HEK293 (cell line): Measurements from ENCODE around the gene APOH.

Experiments
- EGR2 ChIP-seq: fragments of 450-650 bp; formaldehyde crosslinking; IDR thresholded peaks from 2 replicates; pipeline ENCODE4 v1.5.1; 2016; ENCODE audit warnings: low read depth, missing biosample characterization, missing genetic modification characterization
- HOXA7 ChIP-seq: sonication (generic); formaldehyde crosslinking; IDR thresholded peaks from 2 replicates; pipeline ENCODE4 v1.8.1; 2022; ENCODE audit warnings: missing genetic modification reagents, borderline replicate concordance
- PATZ1 ChIP-seq: fragments of 450-650 bp; formaldehyde crosslinking; IDR thresholded peaks from 2 replicates; pipeline ENCODE4 v1.5.1; 2016; ENCODE audit warnings: missing biosample characterization, missing genetic modification characterization
- RBAK ChIP-seq: fragments of 450-650 bp; formaldehyde crosslinking; IDR thresholded peaks from 2 replicates; pipeline ENCODE4 v1.5.1; 2016; ENCODE audit warnings: missing biosample characterization, missing genetic modification characterization
- YY2 ChIP-seq: fragments of 450-650 bp; formaldehyde crosslinking; IDR thresholded peaks from 2 replicates; pipeline ENCODE4 v1.5.1; 2016; ENCODE audit warnings: missing biosample characterization, missing genetic modification characterization
- ZNF133 ChIP-seq: fragments of 450-650 bp; formaldehyde crosslinking; IDR thresholded peaks from 2 replicates; pipeline ENCODE4 v1.5.1; 2016; ENCODE audit warnings: missing biosample characterization, missing genetic modification characterization
- ZNF138 ChIP-seq: fragments of 450-650 bp; formaldehyde crosslinking; IDR thresholded peaks from 2 replicates; pipeline ENCODE4 v1.5.1; 2016; ENCODE audit warnings: missing biosample characterization, missing genetic modification characterization, borderline replicate concordance
- ZNF274 ChIP-seq, 2 experiments: fragments of 200-500 bp in 1 of 2; fragments of 450-650 bp in 1 of 2; sonication (Bioruptor generic) in 1 of 2; formaldehyde crosslinking in 1 of 2; IDR thresholded peaks; 2 replicates each; pipeline versions ENCODE4 v1.5.1 to v1.6.1; 2014 to 2016; ENCODE audit warnings: borderline replicate concordance in 1 of 2, inconsistent platforms in 1 of 2, low read length in 1 of 2, missing biosample characterization in 1 of 2, missing genetic modification characterization in 1 of 2
- ZNF280D ChIP-seq: fragments of 450-650 bp; formaldehyde crosslinking; IDR thresholded peaks from 2 replicates; pipeline ENCODE4 v1.5.1; 2016; ENCODE audit warnings: missing biosample characterization, missing genetic modification characterization
- ZNF350 ChIP-seq: fragments of 450-650 bp; formaldehyde crosslinking; IDR thresholded peaks from 2 replicates; pipeline ENCODE4 v1.5.0; 2017; ENCODE audit warnings: missing biosample characterization, mild to moderate bottlenecking, missing genetic modification characterization
- ZNF514 ChIP-seq: fragments of 450-650 bp; formaldehyde crosslinking; IDR thresholded peaks from 2 replicates; pipeline ENCODE4 v1.5.1; 2016; ENCODE audit warnings: missing biosample characterization, missing genetic modification characterization
- TF ChIP-seq, protein P1 (sequence below): fragments of 450-650 bp; formaldehyde crosslinking; IDR thresholded peaks from 2 replicates; pipeline ENCODE4 v1.5.1; 2016; ENCODE audit warnings: missing biosample characterization, missing genetic modification characterization
- TF ChIP-seq, protein P2 (sequence below): fragments of 450-650 bp; formaldehyde crosslinking; IDR thresholded peaks from 2 replicates; pipeline ENCODE4 v1.5.0; 2017; ENCODE audit warnings: missing biosample characterization, missing genetic modification characterization, borderline replicate concordance
- TF ChIP-seq, protein P3 (sequence below): fragments of 450-650 bp; formaldehyde crosslinking; IDR thresholded peaks from 2 replicates; pipeline ENCODE4 v1.5.1; 2016; ENCODE audit warnings: missing biosample characterization, missing genetic modification characterization

- TF ChIP-seq, protein P1, sequence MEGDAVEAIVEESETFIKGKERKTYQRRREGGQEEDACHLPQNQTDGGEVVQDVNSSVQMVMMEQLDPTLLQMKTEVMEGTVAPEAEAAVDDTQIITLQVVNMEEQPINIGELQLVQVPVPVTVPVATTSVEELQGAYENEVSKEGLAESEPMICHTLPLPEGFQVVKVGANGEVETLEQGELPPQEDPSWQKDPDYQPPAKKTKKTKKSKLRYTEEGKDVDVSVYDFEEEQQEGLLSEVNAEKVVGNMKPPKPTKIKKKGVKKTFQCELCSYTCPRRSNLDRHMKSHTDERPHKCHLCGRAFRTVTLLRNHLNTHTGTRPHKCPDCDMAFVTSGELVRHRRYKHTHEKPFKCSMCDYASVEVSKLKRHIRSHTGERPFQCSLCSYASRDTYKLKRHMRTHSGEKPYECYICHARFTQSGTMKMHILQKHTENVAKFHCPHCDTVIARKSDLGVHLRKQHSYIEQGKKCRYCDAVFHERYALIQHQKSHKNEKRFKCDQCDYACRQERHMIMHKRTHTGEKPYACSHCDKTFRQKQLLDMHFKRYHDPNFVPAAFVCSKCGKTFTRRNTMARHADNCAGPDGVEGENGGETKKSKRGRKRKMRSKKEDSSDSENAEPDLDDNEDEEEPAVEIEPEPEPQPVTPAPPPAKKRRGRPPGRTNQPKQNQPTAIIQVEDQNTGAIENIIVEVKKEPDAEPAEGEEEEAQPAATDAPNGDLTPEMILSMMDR: no peak
- TF ChIP-seq, protein P2, sequence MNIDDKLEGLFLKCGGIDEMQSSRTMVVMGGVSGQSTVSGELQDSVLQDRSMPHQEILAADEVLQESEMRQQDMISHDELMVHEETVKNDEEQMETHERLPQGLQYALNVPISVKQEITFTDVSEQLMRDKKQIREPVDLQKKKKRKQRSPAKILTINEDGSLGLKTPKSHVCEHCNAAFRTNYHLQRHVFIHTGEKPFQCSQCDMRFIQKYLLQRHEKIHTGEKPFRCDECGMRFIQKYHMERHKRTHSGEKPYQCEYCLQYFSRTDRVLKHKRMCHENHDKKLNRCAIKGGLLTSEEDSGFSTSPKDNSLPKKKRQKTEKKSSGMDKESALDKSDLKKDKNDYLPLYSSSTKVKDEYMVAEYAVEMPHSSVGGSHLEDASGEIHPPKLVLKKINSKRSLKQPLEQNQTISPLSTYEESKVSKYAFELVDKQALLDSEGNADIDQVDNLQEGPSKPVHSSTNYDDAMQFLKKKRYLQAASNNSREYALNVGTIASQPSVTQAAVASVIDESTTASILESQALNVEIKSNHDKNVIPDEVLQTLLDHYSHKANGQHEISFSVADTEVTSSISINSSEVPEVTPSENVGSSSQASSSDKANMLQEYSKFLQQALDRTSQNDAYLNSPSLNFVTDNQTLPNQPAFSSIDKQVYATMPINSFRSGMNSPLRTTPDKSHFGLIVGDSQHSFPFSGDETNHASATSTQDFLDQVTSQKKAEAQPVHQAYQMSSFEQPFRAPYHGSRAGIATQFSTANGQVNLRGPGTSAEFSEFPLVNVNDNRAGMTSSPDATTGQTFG (tag by site-specific recombination): no peak
- TF ChIP-seq EGR2 (tag by site-specific recombination) (no peak), PATZ1 (tag by site-specific recombination) (no peak), RBAK (no peak), ZNF280D (tag by site-specific recombination) (no peak), ZNF274 (IDR thresholded peaks at IDR 0.05; ENCODE audit: low read length) (no peak), ZNF274 (tag by site-specific recombination; IDR thresholded peaks at IDR 0.05; ENCODE audit: borderline replicate concordance) (no peak), ZNF350 (tag by site-specific recombination) (no peak), ZNF133 (tag by site-specific recombination) (no peak), YY2 (tag by site-specific recombination) (no peak), HOXA7 (no peak), ZNF138 (tag by site-specific recombination) (no peak), ZNF514 (tag by site-specific recombination) (no peak)
- TF ChIP-seq, protein P3, sequence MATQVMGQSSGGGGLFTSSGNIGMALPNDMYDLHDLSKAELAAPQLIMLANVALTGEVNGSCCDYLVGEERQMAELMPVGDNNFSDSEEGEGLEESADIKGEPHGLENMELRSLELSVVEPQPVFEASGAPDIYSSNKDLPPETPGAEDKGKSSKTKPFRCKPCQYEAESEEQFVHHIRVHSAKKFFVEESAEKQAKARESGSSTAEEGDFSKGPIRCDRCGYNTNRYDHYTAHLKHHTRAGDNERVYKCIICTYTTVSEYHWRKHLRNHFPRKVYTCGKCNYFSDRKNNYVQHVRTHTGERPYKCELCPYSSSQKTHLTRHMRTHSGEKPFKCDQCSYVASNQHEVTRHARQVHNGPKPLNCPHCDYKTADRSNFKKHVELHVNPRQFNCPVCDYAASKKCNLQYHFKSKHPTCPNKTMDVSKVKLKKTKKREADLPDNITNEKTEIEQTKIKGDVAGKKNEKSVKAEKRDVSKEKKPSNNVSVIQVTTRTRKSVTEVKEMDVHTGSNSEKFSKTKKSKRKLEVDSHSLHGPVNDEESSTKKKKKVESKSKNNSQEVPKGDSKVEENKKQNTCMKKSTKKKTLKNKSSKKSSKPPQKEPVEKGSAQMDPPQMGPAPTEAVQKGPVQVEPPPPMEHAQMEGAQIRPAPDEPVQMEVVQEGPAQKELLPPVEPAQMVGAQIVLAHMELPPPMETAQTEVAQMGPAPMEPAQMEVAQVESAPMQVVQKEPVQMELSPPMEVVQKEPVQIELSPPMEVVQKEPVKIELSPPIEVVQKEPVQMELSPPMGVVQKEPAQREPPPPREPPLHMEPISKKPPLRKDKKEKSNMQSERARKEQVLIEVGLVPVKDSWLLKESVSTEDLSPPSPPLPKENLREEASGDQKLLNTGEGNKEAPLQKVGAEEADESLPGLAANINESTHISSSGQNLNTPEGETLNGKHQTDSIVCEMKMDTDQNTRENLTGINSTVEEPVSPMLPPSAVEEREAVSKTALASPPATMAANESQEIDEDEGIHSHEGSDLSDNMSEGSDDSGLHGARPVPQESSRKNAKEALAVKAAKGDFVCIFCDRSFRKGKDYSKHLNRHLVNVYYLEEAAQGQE (tag by site-specific recombination): no peak
These were observed 36.9 kb downstream of the APOH start for GRCh38 chr17:66192378-66192687.
